CD4-positive, alpha-beta T cell treated with Interferon alpha-2 for 1 hour (primary cell): Measurements from ENCODE around the gene HNF4A.
"Not testable (repeated sequence)": the region's sequence is repeated elsewhere in the genome, so short reads cannot be mapped to it uniquely, and the experiment has no call there.

Source experiments
- DNase-seq, 2 donors: peaks; one replicate each; pipeline ENCODE4 v3.0.0-alpha.2; 2020 to 2022

The HNF4A gene

GRCh38 chr20:44448753-44449546 is 93.5 kb downstream of the HNF4A start:
- peak in 1 of 2 donors; percentile 6 for DNase-seq

- DNase-seq: no peak
Observed at GRCh38 chr20:44449864-44450263, 94.4 kb downstream of the HNF4A start.

- no peak for DNase-seq
Observed at GRCh38 chr20:44450281-44450889, 94.9 kb downstream of the HNF4A start.

GRCh38 chr20:44450903-44451450 is 95.5 kb downstream of the HNF4A start:
- no peak for DNase-seq

- DNase-seq: no peak
Observed at GRCh38 chr20:44454306-44454963, 98.9 kb downstream of the HNF4A start.

- DNase-seq: no peak
Observed at GRCh38 chr20:44455126-44455525, 99.6 kb downstream of the HNF4A start.

DNA sequence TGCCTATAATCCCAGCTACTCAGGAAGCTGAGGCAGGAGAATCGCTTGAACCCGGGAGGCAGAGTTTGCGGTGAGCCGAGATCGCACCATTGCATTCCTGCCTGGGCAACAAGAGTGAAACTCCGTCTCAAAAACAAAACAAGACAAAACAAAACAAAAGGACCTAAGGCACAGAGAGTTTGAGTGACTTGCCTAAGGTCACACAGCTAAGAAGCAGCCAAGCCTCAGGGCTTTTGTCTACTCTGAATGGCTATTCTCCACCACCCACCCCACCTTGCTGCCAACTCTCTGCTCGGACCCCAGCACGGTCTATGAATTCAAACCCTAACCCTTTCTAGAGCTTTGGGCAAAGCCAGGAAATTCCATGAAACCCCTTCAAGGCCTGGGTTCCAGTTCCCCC is 101.1 kb downstream of the HNF4A start:
- DNase-seq: no peak

- no peak for DNase-seq
Observed at GRCh38 chr20:44457016-44457415, 101.5 kb downstream of the HNF4A start.

DNA sequence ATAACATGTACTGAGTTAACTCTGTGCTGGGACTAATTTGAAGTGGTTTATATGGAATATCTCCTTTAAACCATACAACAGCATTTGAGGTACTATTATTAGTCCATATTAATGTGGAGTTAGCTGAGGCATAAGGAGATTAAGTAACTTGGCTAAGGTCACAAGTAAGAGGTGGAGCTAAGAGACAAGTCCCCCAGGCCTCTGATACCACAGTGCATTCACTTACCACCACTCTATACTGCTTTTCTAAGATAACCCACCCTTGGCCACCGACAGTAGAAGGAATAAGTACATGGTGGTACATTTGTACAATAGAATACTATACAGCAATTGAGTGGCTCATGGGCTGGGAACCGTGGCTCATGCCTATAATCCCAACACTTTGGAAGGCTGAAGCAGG is 103.8 kb downstream of the HNF4A start:
- DNase-seq: no peak

- DNase-seq: peak in 1 of 2 donors; percentile 33
Observed at GRCh38 chr20:44460795-44461141, 105.3 kb downstream of the HNF4A start.

- no peak for DNase-seq
Observed at GRCh38 chr20:44461142-44461802, 105.8 kb downstream of the HNF4A start.

DNA sequence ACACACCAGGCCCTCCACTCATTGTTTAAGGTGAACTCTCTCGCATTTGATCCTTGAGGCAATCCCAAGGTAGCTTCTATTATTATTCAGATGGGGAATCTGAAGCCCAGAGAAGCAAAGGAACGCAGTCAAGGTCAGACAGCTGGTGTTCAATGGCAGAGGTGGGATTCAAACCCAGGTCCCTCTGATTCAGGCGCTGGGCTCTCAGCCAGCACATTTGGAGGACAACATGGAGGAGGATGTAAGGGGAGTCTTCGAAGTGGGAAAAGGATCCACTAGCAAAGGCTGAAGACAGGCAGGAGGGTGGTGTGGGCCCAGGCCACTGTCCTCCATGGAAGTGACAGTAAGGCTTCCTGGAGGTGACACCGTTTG is 106.3 kb downstream of the HNF4A start:
- DNase-seq: no peak

- DNase-seq: no peak
Observed at GRCh38 chr20:44463466-44463865, 108.0 kb downstream of the HNF4A start.

GRCh38 chr20:44464514-44464913 is 109.0 kb downstream of the HNF4A start:
- DNase-seq: no peak

DNA sequence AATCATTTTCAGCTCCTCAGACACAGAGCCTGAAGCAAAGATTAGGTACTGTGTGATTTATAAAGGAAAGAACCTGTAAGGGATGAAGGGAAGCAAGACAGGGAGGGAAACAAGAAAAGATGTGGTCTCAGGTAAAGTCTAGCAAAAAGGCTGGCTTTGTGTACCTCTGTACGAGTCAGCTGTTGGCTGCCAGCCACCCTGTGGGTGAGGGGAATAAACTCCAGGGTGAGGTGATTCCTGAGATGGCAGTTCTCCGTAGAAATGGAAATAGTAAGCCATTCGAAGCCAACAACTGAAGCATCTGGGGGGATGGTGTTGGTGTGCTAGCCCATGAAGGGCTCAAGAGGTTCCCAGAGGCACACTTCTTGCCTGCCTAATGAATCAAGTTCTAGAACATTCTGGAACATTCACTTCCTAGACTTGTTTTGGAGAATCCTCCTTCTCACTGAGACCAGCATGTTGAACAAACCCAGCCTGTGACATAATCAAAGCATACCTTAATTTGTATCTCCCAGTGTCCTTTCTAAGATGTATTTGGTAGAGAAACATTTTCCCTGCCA is 109.6 kb downstream of the HNF4A start:
- DNase-seq: no peak

DNA sequence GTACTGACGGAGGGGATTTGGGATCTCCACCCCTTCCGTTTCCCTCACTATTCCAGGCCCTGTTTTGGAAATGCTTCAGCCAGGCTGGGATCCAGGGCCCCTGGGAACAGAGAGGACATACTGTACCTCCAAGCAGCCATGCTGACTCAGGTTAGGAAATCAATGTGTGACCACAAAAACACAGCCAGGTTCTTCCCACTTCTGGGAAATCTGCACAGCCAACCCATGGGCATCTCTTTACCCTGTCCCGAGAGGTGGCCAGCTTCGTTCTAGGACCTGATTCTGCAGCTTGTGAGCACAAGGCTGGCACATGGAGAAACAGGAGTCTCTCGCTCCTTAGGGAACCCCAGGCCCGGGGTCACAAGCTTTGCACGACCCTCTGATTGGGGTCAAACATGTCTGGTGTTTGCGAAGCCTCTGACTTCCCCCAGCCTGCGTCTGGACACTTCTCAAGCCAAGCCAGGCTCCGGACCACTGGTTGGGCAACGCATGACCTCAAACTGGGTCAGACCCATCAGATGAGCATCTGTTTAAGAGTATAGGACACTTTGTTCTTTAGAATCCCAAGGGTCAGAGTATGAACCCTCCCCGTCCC is 111.9 kb downstream of the HNF4A start:
- DNase-seq: no peak

DNA sequence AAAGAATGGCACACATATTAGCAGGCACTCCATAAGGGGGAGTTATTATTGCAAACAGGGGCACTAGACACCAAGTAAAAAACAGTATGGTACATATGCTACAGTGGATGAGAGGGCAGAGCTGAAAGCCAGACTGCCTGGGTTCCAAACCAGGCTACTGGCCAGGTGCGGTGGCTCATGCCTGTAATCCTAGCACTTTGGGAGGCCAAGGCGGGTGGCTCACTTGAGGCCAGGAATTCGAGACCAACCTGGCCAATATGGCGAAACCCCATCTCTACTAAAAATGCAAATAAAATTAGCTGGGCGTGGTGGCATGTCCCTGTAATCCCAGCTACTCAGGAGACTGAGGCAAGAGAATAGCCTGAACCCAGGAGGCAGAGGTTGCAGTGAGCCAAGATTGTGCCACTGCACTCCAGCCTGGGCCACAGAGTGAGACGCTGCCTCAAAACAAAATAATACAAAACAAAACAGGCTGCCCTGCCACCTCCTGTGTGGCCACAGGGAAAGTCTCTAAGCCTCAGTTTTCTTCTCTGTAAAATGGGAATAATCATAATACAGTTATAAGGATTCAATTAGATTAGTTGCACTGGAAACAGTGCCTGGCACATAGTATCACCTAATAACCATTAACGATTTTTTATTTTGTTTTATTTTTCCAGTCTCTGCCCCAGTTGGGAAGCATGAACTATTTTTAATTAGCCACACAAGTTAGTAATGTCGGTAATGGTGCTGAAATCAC is 112.7 kb downstream of the HNF4A start:
- DNase-seq: no peak

GRCh38 chr20:44470327-44470726 is 114.8 kb downstream of the HNF4A start:
- no peak for DNase-seq

DNA sequence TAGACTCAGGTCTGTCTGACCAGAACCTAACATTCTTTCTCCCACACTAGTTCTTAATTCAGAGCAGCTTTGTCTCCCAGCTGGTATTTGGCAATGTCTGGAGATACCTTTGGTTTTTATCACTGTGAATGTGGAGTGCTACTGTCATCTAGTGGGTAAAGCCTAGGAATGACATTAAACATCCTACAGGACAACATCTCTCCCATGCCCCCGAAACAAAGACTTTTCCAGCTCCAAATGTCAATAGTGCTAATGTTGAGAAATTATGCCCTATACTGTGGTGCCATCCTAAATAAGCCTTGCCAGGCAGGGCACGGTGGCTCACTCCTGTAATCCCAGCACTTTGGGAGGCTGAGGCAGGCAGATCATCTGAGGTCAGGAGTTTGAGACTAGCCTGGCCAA is 116.0 kb downstream of the HNF4A start:
- DNase-seq: no peak

- DNase-seq: not testable (repeated sequence)
Observed at GRCh38 chr20:44472283-44472682, 116.8 kb downstream of the HNF4A start.

- DNase-seq: no peak
Observed at GRCh38 chr20:44475372-44475693, 119.8 kb downstream of the HNF4A start.
